GM19455 (cell line): ENCODE measurements around the gene EHD2.

Source experiments
- ATAC-seq: cut with Tn5 transposase; IDR thresholded peaks from one replicate; pipeline ENCODE4 v1.9.1; 2021; ENCODE audit not compliant: unreplicated experiment

The EHD2 gene

GRCh38 chr19:47691090-47691489 is 22.1 kb upstream of the EHD2 start:
- no peak for ATAC-seq

GRCh38 chr19:47691782-47692181 is 21.4 kb upstream of the EHD2 start:
- no peak for ATAC-seq

- ATAC-seq: no peak
Observed at GRCh38 chr19:47693489-47693888, 19.7 kb upstream of the EHD2 start.

- ATAC-seq: no peak
Observed at GRCh38 chr19:47693903-47694302, 19.3 kb upstream of the EHD2 start.

- no peak for ATAC-seq
Observed at GRCh38 chr19:47694466-47695273, 18.6 kb upstream of the EHD2 start.

- no peak for ATAC-seq
Observed at GRCh38 chr19:47695533-47696262, 17.5 kb upstream of the EHD2 start.

- ATAC-seq: no peak
Observed at GRCh38 chr19:47696635-47697034, 16.6 kb upstream of the EHD2 start.

GRCh38 chr19:47697863-47698609 is 15.2 kb upstream of the EHD2 start:
- no peak for ATAC-seq

- no peak for ATAC-seq
Observed at GRCh38 chr19:47698631-47699359, 14.4 kb upstream of the EHD2 start.

- ATAC-seq: no peak
Observed at GRCh38 chr19:47699360-47699917, 13.8 kb upstream of the EHD2 start.

GRCh38 chr19:47700934-47701716 is 12.1 kb upstream of the EHD2 start:
- ATAC-seq: no peak

- no peak for ATAC-seq
Observed at GRCh38 chr19:47701717-47702552, 11.3 kb upstream of the EHD2 start.

GRCh38 chr19:47702671-47703070 is 10.6 kb upstream of the EHD2 start:
- no peak for ATAC-seq

- no peak for ATAC-seq
Observed at GRCh38 chr19:47703301-47703700, 9.9 kb upstream of the EHD2 start.

GRCh38 chr19:47704024-47704423 is 9.2 kb upstream of the EHD2 start:
- no peak for ATAC-seq

- ATAC-seq: no peak
Observed at GRCh38 chr19:47704656-47705055, 8.6 kb upstream of the EHD2 start.

- ATAC-seq: no peak
Observed at GRCh38 chr19:47707135-47707925, 5.9 kb upstream of the EHD2 start.

GRCh38 chr19:47711652-47712242 is 1.5 kb upstream of the EHD2 start:
- ATAC-seq: no peak
